ENCODE data around the gene AKR1B1.

- TF ChIP-seq, protein P1, sequence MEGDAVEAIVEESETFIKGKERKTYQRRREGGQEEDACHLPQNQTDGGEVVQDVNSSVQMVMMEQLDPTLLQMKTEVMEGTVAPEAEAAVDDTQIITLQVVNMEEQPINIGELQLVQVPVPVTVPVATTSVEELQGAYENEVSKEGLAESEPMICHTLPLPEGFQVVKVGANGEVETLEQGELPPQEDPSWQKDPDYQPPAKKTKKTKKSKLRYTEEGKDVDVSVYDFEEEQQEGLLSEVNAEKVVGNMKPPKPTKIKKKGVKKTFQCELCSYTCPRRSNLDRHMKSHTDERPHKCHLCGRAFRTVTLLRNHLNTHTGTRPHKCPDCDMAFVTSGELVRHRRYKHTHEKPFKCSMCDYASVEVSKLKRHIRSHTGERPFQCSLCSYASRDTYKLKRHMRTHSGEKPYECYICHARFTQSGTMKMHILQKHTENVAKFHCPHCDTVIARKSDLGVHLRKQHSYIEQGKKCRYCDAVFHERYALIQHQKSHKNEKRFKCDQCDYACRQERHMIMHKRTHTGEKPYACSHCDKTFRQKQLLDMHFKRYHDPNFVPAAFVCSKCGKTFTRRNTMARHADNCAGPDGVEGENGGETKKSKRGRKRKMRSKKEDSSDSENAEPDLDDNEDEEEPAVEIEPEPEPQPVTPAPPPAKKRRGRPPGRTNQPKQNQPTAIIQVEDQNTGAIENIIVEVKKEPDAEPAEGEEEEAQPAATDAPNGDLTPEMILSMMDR (conservative IDR thresholded peaks at IDR 0.05; ENCODE audit: low read length): no peak
- TF ChIP-seq EZH2phosphoT487 (IDR thresholded peaks at IDR 0.05; ENCODE audit: borderline replicate concordance, low read depth, low read length): no peak
Measured at GRCh38 chr7:134504660-134505164, 45.8 kb upstream of the AKR1B1 start.

Data from OCI-LY7 (cell line).